ENCODE data around the gene MYO1H.
A peak's percentile ranks its signal among the peaks of the same experiment; 100 is the strongest.

- TF ChIP-seq ELK4 (IDR thresholded peaks at IDR 0.05; ENCODE audit: borderline replicate concordance, low read depth, low read length) (no peak), PBX3 (CRISPR knock-in tag; IDR thresholded peaks at IDR 0.05) (no peak), REST (tag by site-specific recombination; IDR thresholded peaks at IDR 0.05) (no peak), ZNF654 (tag by site-specific recombination; IDR thresholded peaks at IDR 0.05; ENCODE audit: low read depth) (peak; percentile 74), KLF7 (tag by site-specific recombination; IDR thresholded peaks at IDR 0.05; ENCODE audit: borderline replicate concordance) (no peak), GLI2 (tag by site-specific recombination; IDR thresholded peaks at IDR 0.05; ENCODE audit: borderline replicate concordance, low read depth) (no peak), ZNF10 (tag by site-specific recombination; IDR thresholded peaks at IDR 0.05) (no peak), ZNF24 (tag by site-specific recombination; IDR thresholded peaks at IDR 0.05) (no peak), CTCF (tag by site-specific recombination; IDR thresholded peaks at IDR 0.05) (peak; percentile 43; the same call in 1 of the 2 replicates)
Measured at GRCh38 chr12:109387425-109388166, 39.9 kb downstream of the MYO1H start.
